Astrocyte (in vitro differentiated cells and primary cell): ENCODE data around the gene SEMA6B.

Experiments used
- EZH2 ChIP-seq: IDR thresholded peaks from 2 replicates; pipeline ENCODE4 v1.6.1; 2012; ENCODE audit warnings: mild to moderate bottlenecking, low read length, inconsistent platforms; ENCODE audit not compliant: insufficient read depth
- TF ChIP-seq, protein P1 (sequence below): IDR thresholded peaks from 2 replicates; pipeline ENCODE4 v1.5.1; 2011; ENCODE audit warnings: low read depth, mild to moderate bottlenecking, inconsistent platforms, low read length, moderate library complexity; ENCODE audit not compliant: insufficient read depth

DNA sequence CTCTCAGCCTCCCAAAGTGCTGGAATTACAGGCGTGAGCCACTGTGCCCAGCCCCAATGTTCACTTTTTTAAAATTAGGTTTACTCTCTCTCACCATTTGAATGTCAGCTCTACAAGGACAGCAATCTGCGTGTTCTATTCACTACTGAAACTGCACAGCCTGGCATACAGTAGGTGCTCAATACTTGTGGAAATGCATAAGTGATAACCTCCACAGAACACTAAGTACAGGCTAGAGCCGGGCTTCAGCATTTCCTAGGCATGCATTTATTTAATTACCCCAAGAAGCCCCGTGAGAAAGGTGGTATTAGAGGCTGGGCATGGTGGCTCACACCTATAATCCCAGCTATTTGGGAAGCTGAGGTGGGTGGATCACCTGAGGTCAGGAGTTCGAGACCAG lies 46.7 kb upstream of the SEMA6B start:
- TF ChIP-seq, protein P1, sequence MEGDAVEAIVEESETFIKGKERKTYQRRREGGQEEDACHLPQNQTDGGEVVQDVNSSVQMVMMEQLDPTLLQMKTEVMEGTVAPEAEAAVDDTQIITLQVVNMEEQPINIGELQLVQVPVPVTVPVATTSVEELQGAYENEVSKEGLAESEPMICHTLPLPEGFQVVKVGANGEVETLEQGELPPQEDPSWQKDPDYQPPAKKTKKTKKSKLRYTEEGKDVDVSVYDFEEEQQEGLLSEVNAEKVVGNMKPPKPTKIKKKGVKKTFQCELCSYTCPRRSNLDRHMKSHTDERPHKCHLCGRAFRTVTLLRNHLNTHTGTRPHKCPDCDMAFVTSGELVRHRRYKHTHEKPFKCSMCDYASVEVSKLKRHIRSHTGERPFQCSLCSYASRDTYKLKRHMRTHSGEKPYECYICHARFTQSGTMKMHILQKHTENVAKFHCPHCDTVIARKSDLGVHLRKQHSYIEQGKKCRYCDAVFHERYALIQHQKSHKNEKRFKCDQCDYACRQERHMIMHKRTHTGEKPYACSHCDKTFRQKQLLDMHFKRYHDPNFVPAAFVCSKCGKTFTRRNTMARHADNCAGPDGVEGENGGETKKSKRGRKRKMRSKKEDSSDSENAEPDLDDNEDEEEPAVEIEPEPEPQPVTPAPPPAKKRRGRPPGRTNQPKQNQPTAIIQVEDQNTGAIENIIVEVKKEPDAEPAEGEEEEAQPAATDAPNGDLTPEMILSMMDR, result no peak
- TF ChIP-seq EZH2, result no peak
